ENCODE results near the gene LOX. TPM values are rescaled to one million over a fixed set of nuclear protein-coding genes. Genes with fewer than 3 reads are reported as not detected.
A peak's percentile ranks its signal among the peaks of the same experiment; 100 is the strongest.

LOX gene
- total RNA-seq, 1 donor from 2014 or later, result 1,150 TPM

DNA sequence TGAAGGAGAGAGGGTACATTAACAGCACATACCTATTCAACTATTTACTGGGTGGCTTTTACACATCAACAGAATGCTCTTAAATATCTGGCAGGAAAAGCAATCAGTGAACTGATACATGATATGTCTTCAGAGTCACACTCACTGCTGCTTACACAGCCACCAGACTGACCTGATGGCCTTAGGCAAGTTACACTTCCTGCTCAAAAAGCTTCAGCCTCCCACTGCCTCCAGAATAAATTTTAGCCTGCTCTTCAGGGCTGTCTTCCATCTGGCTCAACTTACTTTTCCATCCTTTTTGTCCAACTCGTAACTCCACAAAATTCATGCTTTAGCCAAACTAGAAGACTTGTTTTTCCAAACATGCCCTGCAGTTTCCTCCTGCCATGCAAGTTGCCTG, 10.7 kb downstream of the LOX start:
- Mint-ChIP-seq H3K36me3 (ENCODE audit: low read depth, unreplicated experiment) (peaks cover 24% of the 10 kb centered on the region), H3K4me3 (ENCODE audit: unreplicated experiment) (peak overlapping the region; percentile 64), H3K9me3 (ENCODE audit: unreplicated experiment) (no peaks in the 10 kb centered on the region), H3K27ac (ENCODE audit: unreplicated experiment) (no peak overlapping the region), H3K4me1 (ENCODE audit: low read depth, unreplicated experiment) (peaks cover 64% of the 10 kb centered on the region), H3K27me3 (ENCODE audit: low read depth, unreplicated experiment) (no peaks in the 10 kb centered on the region)
- DNase-seq (ENCODE audit: low read depth) (no peak), FAIRE-seq (no peak)
- H3K27ac ChIP-seq (ENCODE audit: low read depth, low read length), result no peak overlapping the region
- peaks cover 42% of the 10 kb centered on the region for H3K79me2 ChIP-seq (ENCODE audit: insufficient read depth, low read length)
- no peaks in the 10 kb centered on the region for H3K9me3 ChIP-seq (ENCODE audit: insufficient read depth, low read depth, low read length)
- no peak overlapping the region for H3K4me2 ChIP-seq (ENCODE audit: low read length)
- peaks cover 43% of the 10 kb centered on the region for H4K20me1 ChIP-seq (ENCODE audit: insufficient read depth, low read length)
- H3K36me3 ChIP-seq (ENCODE audit: insufficient read depth, low read length), result peaks cover 75% of the 10 kb centered on the region
- no peaks in the 10 kb centered on the region for H3K27me3 ChIP-seq (ENCODE audit: insufficient read depth, low read length)
- no peak overlapping the region for H2AFZ ChIP-seq (ENCODE audit: low read depth, low read length)
- TF ChIP-seq EZH2 (IDR thresholded peaks at IDR 0.05; ENCODE audit: insufficient read depth, low read length), result no peak
- TF ChIP-seq, protein P1, sequence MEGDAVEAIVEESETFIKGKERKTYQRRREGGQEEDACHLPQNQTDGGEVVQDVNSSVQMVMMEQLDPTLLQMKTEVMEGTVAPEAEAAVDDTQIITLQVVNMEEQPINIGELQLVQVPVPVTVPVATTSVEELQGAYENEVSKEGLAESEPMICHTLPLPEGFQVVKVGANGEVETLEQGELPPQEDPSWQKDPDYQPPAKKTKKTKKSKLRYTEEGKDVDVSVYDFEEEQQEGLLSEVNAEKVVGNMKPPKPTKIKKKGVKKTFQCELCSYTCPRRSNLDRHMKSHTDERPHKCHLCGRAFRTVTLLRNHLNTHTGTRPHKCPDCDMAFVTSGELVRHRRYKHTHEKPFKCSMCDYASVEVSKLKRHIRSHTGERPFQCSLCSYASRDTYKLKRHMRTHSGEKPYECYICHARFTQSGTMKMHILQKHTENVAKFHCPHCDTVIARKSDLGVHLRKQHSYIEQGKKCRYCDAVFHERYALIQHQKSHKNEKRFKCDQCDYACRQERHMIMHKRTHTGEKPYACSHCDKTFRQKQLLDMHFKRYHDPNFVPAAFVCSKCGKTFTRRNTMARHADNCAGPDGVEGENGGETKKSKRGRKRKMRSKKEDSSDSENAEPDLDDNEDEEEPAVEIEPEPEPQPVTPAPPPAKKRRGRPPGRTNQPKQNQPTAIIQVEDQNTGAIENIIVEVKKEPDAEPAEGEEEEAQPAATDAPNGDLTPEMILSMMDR (IDR thresholded peaks at IDR 0.05; ENCODE audit: insufficient read depth, low read depth, low read length), result no peak
- H3K4me1 ChIP-seq (ENCODE audit: insufficient read depth, low read length), result peaks cover 21% of the 10 kb centered on the region
- no peak overlapping the region for H3K9ac ChIP-seq (ENCODE audit: low read length)
- no peak overlapping the region for H3K4me3 ChIP-seq (ENCODE audit: insufficient read depth, low read depth, low read length)

DNA sequence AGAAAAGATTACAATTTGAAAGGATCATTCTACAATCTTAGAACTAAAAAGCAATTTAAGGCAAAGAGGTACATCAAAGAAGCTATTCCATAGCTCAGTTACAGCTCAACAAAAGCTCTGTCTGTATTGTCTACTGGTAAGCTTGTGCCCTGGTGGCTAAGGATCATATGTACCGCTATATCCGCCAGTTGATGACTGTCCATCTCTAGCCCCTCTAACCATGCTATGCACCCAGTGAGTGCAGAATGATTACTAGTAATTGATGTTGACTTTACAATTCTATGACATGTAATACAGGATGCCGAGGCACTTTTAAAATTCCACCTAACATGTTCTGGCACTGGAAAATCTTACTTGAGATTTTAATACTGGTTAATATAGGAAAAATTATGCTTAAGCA, 13.1 kb downstream of the LOX start:
- Histone ChIP-seq H3K27ac (ENCODE audit: low read depth, low read length) (no peak overlapping the region), H3K9ac (ENCODE audit: low read length) (no peak overlapping the region), H2AFZ (ENCODE audit: low read depth, low read length) (no peak overlapping the region), H3K79me2 (ENCODE audit: insufficient read depth, low read length) (peaks cover 18% of the 10 kb centered on the region), H4K20me1 (ENCODE audit: insufficient read depth, low read length) (peaks cover 26% of the 10 kb centered on the region), H3K27me3 (ENCODE audit: insufficient read depth, low read length) (no peaks in the 10 kb centered on the region), H3K4me3 (ENCODE audit: insufficient read depth, low read depth, low read length) (no peak overlapping the region), H3K4me2 (ENCODE audit: low read length) (no peak overlapping the region), H3K36me3 (ENCODE audit: insufficient read depth, low read length) (peaks cover 51% of the 10 kb centered on the region), H3K4me1 (ENCODE audit: insufficient read depth, low read length) (peaks cover 15% of the 10 kb centered on the region), H3K9me3 (ENCODE audit: insufficient read depth, low read depth, low read length) (no peaks in the 10 kb centered on the region)
- no peak for DNase-seq (ENCODE audit: low read depth)
- H3K36me3 Mint-ChIP-seq (ENCODE audit: low read depth, unreplicated experiment), result peaks cover 12% of the 10 kb centered on the region
- H3K9me3 Mint-ChIP-seq (ENCODE audit: unreplicated experiment), result no peaks in the 10 kb centered on the region
- no peak for FAIRE-seq
- no peak for TF ChIP-seq EZH2 (IDR thresholded peaks at IDR 0.05; ENCODE audit: insufficient read depth, low read length)
- TF ChIP-seq, protein P1 (IDR thresholded peaks at IDR 0.05; ENCODE audit: insufficient read depth, low read depth, low read length), result no peak
- H3K4me1 Mint-ChIP-seq (ENCODE audit: low read depth, unreplicated experiment), result peaks cover 53% of the 10 kb centered on the region
- no peak overlapping the region for H3K4me3 Mint-ChIP-seq (ENCODE audit: unreplicated experiment)
- no peaks in the 10 kb centered on the region for H3K27me3 Mint-ChIP-seq (ENCODE audit: low read depth, unreplicated experiment)
- H3K27ac Mint-ChIP-seq (ENCODE audit: unreplicated experiment), result peak overlapping the region; percentile 18

DNA sequence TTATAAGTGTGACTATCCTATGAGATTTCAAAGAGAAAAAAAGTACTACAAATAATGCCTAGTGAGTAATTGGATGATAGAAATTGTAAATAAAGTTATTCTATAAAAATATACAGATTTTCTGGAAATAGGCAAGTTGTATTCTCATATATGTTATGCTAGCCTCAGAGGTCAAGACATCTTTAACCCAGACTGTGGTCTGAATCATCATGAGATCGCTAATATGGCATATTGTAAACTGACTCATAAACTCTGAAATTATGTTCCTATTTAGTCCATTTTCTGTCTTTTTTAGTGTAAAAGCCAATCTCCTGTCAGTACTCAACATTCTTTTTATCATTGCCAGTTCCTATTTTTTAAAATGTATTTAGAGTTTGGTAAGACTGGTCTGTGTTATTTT, 14.2 kb downstream of the LOX start:
- Histone ChIP-seq H3K36me3 (ENCODE audit: insufficient read depth, low read length) (peaks cover 39% of the 10 kb centered on the region), H3K9me3 (ENCODE audit: insufficient read depth, low read depth, low read length) (no peaks in the 10 kb centered on the region), H2AFZ (ENCODE audit: low read depth, low read length) (no peak overlapping the region), H4K20me1 (ENCODE audit: insufficient read depth, low read length) (peaks cover 15% of the 10 kb centered on the region), H3K4me3 (ENCODE audit: insufficient read depth, low read depth, low read length) (no peak overlapping the region), H3K9ac (ENCODE audit: low read length) (no peak overlapping the region), H3K4me2 (ENCODE audit: low read length) (no peak overlapping the region), H3K27me3 (ENCODE audit: insufficient read depth, low read length) (no peaks in the 10 kb centered on the region), H3K27ac (ENCODE audit: low read depth, low read length) (peak overlapping the region; percentile 36), H3K79me2 (ENCODE audit: insufficient read depth, low read length) (peaks cover 7% of the 10 kb centered on the region), H3K4me1 (ENCODE audit: insufficient read depth, low read length) (peaks cover 15% of the 10 kb centered on the region)
- FAIRE-seq, result peak; percentile 71
- TF ChIP-seq, protein P1 (IDR thresholded peaks at IDR 0.05; ENCODE audit: insufficient read depth, low read depth, low read length), result no peak
- no peak for TF ChIP-seq EZH2 (IDR thresholded peaks at IDR 0.05; ENCODE audit: insufficient read depth, low read length)
- Mint-ChIP-seq H3K4me3 (ENCODE audit: unreplicated experiment) (no peak overlapping the region), H3K36me3 (ENCODE audit: low read depth, unreplicated experiment) (peaks cover 4% of the 10 kb centered on the region), H3K9me3 (ENCODE audit: unreplicated experiment) (no peaks in the 10 kb centered on the region), H3K27me3 (ENCODE audit: low read depth, unreplicated experiment) (no peaks in the 10 kb centered on the region), H3K27ac (ENCODE audit: unreplicated experiment) (peak overlapping the region; percentile 84), H3K4me1 (ENCODE audit: low read depth, unreplicated experiment) (peaks cover 44% of the 10 kb centered on the region)
- peak; percentile 40 for DNase-seq (ENCODE audit: low read depth)

Measured in astrocyte (in vitro differentiated cells and primary cell).